Sigmoid colon (tissue), 7 donors: ENCODE data around the gene SDK1. TPM values are rescaled to one million over a fixed set of nuclear protein-coding genes. Genes with fewer than 3 reads are reported as not detected.

Experiments used
- DNase-seq: peaks from one replicate; pipeline ENCODE4 v3.0.0-alpha.2; 2019
- H3K27ac ChIP-seq, 4 donors: fragments of 200-600 bp; sonication (generic); one replicate each; pipeline ENCODE4 v1.5.1; 2016 to 2019; ENCODE audit warnings: mild to moderate bottlenecking in 1 of 4
- H3K27me3 ChIP-seq, 3 donors: fragments of 200-600 bp; sonication (generic); one replicate each; pipeline ENCODE4 v1.5.1; 2019; ENCODE audit warnings: mild to moderate bottlenecking in 1 of 3
- H3K36me3 ChIP-seq, 4 donors: fragments of 200-600 bp; sonication (generic); one replicate each; pipeline ENCODE4 v1.5.1; 2016 to 2019
- H3K4me1 ChIP-seq, 4 donors: fragments of 200-600 bp; sonication (generic); one replicate each; pipeline ENCODE4 v1.5.1; 2017 to 2019
- H3K4me3 ChIP-seq, 4 donors: fragments of 200-600 bp; sonication (generic); one replicate each; pipeline ENCODE4 v1.5.1; 2017 to 2019; ENCODE audit warnings: mild to moderate bottlenecking in 2 of 4, moderate library complexity in 1 of 4
- H3K9me3 ChIP-seq, 4 donors: fragments of 200-600 bp in 3 of 4; sonication (generic) in 3 of 4; one replicate each; pipeline versions ENCODE4 v1.5.1 to v1.6.1; 2013 to 2019
- EP300 ChIP-seq, 4 donors: sonication (generic); formaldehyde crosslinking; IDR thresholded peaks; one replicate each; pipeline ENCODE4 v1.6.1; 2017; ENCODE audit warnings: antibody characterized with exemption in 4 of 4
- POLR2A ChIP-seq, 2 donors: fragments of 450-650 bp; IDR thresholded peaks; one replicate each; pipeline ENCODE4 v1.6.1; 2016; ENCODE audit warnings: antibody characterized with exemption in 2 of 2, mild to moderate bottlenecking in 2 of 2, moderate library complexity in 2 of 2
- POLR2AphosphoS5 ChIP-seq, 4 donors: sonication (generic); formaldehyde crosslinking; IDR thresholded peaks; one replicate each; pipeline ENCODE4 v1.6.1; 2017; ENCODE audit warnings: antibody characterized with exemption in 4 of 4
- WGBS, 2 donors: extraction: QIAGEN DNeasy Blood & Tissue Kit; methylation state at CpG; one replicate each; pipeline ENCODE4 v1.1.7; 2013; 5-methylcytosine and 5-hydroxymethylcytosine counted together
- intact Hi-C: fragments of 100-400 bp; cut with DNase I; formaldehyde crosslinking; loops from one replicate; pipeline ENCODE4 v1.15.1; 2023
- polyA plus RNA-seq, 3 donors: library from polyadenylated mRNA; stranded (reverse); fragments of 200-250 nt; gene quantifications; one replicate each; pipeline ENCODE4 v1.2.3, GENCODE V29; 2013
- total RNA-seq, 4 donors: library from RNA; depleted of rRNA; stranded (reverse); fragments of >200 nt; gene quantifications; one replicate each; pipeline ENCODE4 v1.1.0, GENCODE V29; 2016
- TF ChIP-seq, protein P1 (sequence below), 4 experiments: fragments of 450-650 bp in 3 of 4; fragments of 200-600 bp in 1 of 4; IDR thresholded peaks; one replicate each; pipeline ENCODE4 v1.5.1; 2016 to 2019; ENCODE audit warnings: antibody characterized with exemption in 4 of 4, mild to moderate bottlenecking in 3 of 4, moderate library complexity in 2 of 4
- donor health status: healthy with polysubstance abuse.
- donor health status: Bipolar disorder and iron deficiency.
- donor health status: healthy.

The SDK1 gene
- total and polyA plus RNA-seq, 7 donors = under 0.01 to 23.0 (median 10.0) TPM; not detected in 1

- no peak for DNase-seq
- TF ChIP-seq POLR2A (IDR thresholded peaks at IDR 0.05) = no peak
- TF ChIP-seq, protein P1, sequence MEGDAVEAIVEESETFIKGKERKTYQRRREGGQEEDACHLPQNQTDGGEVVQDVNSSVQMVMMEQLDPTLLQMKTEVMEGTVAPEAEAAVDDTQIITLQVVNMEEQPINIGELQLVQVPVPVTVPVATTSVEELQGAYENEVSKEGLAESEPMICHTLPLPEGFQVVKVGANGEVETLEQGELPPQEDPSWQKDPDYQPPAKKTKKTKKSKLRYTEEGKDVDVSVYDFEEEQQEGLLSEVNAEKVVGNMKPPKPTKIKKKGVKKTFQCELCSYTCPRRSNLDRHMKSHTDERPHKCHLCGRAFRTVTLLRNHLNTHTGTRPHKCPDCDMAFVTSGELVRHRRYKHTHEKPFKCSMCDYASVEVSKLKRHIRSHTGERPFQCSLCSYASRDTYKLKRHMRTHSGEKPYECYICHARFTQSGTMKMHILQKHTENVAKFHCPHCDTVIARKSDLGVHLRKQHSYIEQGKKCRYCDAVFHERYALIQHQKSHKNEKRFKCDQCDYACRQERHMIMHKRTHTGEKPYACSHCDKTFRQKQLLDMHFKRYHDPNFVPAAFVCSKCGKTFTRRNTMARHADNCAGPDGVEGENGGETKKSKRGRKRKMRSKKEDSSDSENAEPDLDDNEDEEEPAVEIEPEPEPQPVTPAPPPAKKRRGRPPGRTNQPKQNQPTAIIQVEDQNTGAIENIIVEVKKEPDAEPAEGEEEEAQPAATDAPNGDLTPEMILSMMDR (IDR thresholded peaks at IDR 0.05) = no peak
- no peak for TF ChIP-seq POLR2AphosphoS5 (IDR thresholded peaks at IDR 0.05)
- WGBS, 2 donors = 89 to 90% methylated on average over 8 of the region's 8 CpGs
- Histone ChIP-seq H3K9me3 (no peaks in the 10 kb centered on the region), H3K4me3 (no peak overlapping the region), H3K27me3 (no peaks in the 10 kb centered on the region), H3K36me3 (no peaks in the 10 kb centered on the region), H3K4me1 (no peaks in the 10 kb centered on the region), H3K27ac (no peak overlapping the region)
- intact Hi-C loops = no loop called here
Observed at GRCh38 chr7:4045975-4046374, 744.9 kb downstream of the SDK1 start.

- TF ChIP-seq POLR2AphosphoS5 (IDR thresholded peaks at IDR 0.05) = no peak
- TF ChIP-seq POLR2A (IDR thresholded peaks at IDR 0.05) = no peak
- TF ChIP-seq, protein P1 (IDR thresholded peaks at IDR 0.05) = no peak
- no peak for TF ChIP-seq EP300 (IDR thresholded peaks at IDR 0.05)
- no peak overlapping the region for H3K27ac ChIP-seq
- no peaks in the 10 kb centered on the region for H3K4me1 ChIP-seq
- intact Hi-C loops = no loop called here
- 90 to 94% methylated on average over 14 of the region's 14 CpGs for WGBS, 2 donors
- H3K36me3 ChIP-seq = no peaks in the 10 kb centered on the region
- H3K27me3 ChIP-seq = no peaks in the 10 kb centered on the region
- DNase-seq = no peak
- H3K4me3 ChIP-seq = no peak overlapping the region
- no peaks in the 10 kb centered on the region for H3K9me3 ChIP-seq
Observed at GRCh38 chr7:4048336-4048735, 747.3 kb downstream of the SDK1 start.

DNA sequence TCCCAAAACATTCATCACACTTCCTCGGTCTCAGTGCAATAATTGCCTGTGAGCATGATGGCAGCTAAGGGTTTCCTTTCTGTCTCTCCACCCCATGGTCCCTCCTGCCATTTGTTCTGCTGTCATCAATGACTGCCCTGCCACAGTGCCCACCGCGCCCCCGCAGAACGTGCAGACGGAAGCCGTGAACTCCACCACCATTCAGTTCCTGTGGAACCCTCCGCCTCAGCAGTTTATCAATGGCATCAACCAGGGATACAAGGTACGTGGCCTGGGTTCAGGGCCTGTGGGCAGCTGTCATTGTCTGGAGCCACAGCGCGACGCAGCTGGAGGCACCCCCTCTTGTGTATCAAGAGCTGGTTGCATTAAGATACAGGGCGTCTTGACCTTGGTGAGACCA is 748.1 kb downstream of the SDK1 start:
- intact Hi-C loops = no loop called here
- WGBS, 2 donors = 96 to 97% methylated on average over 13 of the region's 13 CpGs
- H3K27ac ChIP-seq = no peak overlapping the region
- no peaks in the 10 kb centered on the region for H3K27me3 ChIP-seq
- TF ChIP-seq, protein P1 (IDR thresholded peaks at IDR 0.05) = no peak
- TF ChIP-seq POLR2A (IDR thresholded peaks at IDR 0.05) = no peak
- no peak for TF ChIP-seq EP300 (IDR thresholded peaks at IDR 0.05)
- no peak for TF ChIP-seq POLR2AphosphoS5 (IDR thresholded peaks at IDR 0.05)
- no peak for DNase-seq
- no peaks in the 10 kb centered on the region for H3K4me1 ChIP-seq
- no peaks in the 10 kb centered on the region for H3K36me3 ChIP-seq
- H3K4me3 ChIP-seq = no peak overlapping the region
- H3K9me3 ChIP-seq = no peaks in the 10 kb centered on the region

- WGBS, 2 donors = 43 to 76% methylated on average over 11 of the region's 11 CpGs
- no peak overlapping the region for H3K27ac ChIP-seq
- H3K27me3 ChIP-seq = no peaks in the 10 kb centered on the region
- DNase-seq = no peak
- no peaks in the 10 kb centered on the region for H3K4me1 ChIP-seq
- H3K4me3 ChIP-seq = no peak overlapping the region
- TF ChIP-seq POLR2AphosphoS5 (IDR thresholded peaks at IDR 0.05) = no peak
- TF ChIP-seq, protein P1 (IDR thresholded peaks at IDR 0.05) = no peak
- no peak for TF ChIP-seq EP300 (IDR thresholded peaks at IDR 0.05)
- no peak for TF ChIP-seq POLR2A (IDR thresholded peaks at IDR 0.05)
- intact Hi-C loops = no loop called here
- no peaks in the 10 kb centered on the region for H3K9me3 ChIP-seq
- H3K36me3 ChIP-seq = no peaks in the 10 kb centered on the region
Observed at GRCh38 chr7:4050126-4050660, 749.1 kb downstream of the SDK1 start.

- no peaks in the 10 kb centered on the region for H3K4me1 ChIP-seq
- intact Hi-C loops = no loop called here
- TF ChIP-seq POLR2A (IDR thresholded peaks at IDR 0.05) = no peak
- no peak for TF ChIP-seq POLR2AphosphoS5 (IDR thresholded peaks at IDR 0.05)
- TF ChIP-seq, protein P1 (IDR thresholded peaks at IDR 0.05) = no peak
- TF ChIP-seq EP300 (IDR thresholded peaks at IDR 0.05) = no peak
Observed at GRCh38 chr7:4051696-4052095, 750.6 kb downstream of the SDK1 start.

More at GRCh38 chr7:4051696-4052095, 750.6 kb downstream of the SDK1 start:
- Histone ChIP-seq H3K4me3 (no peak overlapping the region), H3K27ac (no peak overlapping the region), H3K27me3 (no peaks in the 10 kb centered on the region), H3K9me3 (no peaks in the 10 kb centered on the region), H3K36me3 (no peaks in the 10 kb centered on the region)
- no peak for DNase-seq
- 87 to 88% methylated on average over 11 of the region's 11 CpGs for WGBS, 2 donors
